Naive thymus-derived CD4-positive, alpha-beta T cell (primary cell): ENCODE results near the gene CRYBG1. TPM values are rescaled to one million over a fixed set of nuclear protein-coding genes. Genes with fewer than 3 reads are reported as not detected.
"Not testable (repeated sequence)": the region's sequence is repeated elsewhere in the genome, so short reads cannot be mapped to it uniquely, and the experiment has no call there.

Experiments
- ATAC-seq: fragments of 150-1000 bp; cut with Tn5 transposase; 2 replicates; pipeline ENCODE4 v1.10.0; 2021; ENCODE audit warnings: mild to moderate bottlenecking, moderate library complexity
- CTCF ChIA-PET: fragments of 350-600 bp; sonication (Branson Sonifier 250); formaldehyde crosslinking; loops from one replicate; lab custom pipeline; 2021; ENCODE audit warnings: antibody characterized with exemption; lab: Charles Lee
- POLR2A ChIA-PET: fragments of 350-600 bp; sonication (Branson Sonifier 250); formaldehyde crosslinking; loops from one replicate; lab custom pipeline; 2021; ENCODE audit warnings: antibody characterized with exemption, inconsistent platforms; lab: Charles Lee
- DNase-seq, 9 donors: peaks; one replicate each; pipeline versions ENCODE4 v3.0.0 to v3.0.0-alpha.2; 2020 to 2022; ENCODE audit warnings: mixed read lengths in 1 of 9
- H3K27ac ChIP-seq: one replicate; pipeline ENCODE4 v1.7.0; 2013; ENCODE audit warnings: mild to moderate bottlenecking, low read depth, low read length, moderate library complexity
- H3K27me3 ChIP-seq, 2 donors: one replicate each; pipeline ENCODE4 v1.7.0; 2013; ENCODE audit warnings: low read length in 2 of 2, mild to moderate bottlenecking in 2 of 2, moderate library complexity in 2 of 2; ENCODE audit not compliant: control insufficient read depth in 2 of 2, insufficient read depth in 2 of 2
- H3K36me3 ChIP-seq, 3 experiments: 1 replicate in 2 of 3; 2 replicates in 1 of 3; pipeline ENCODE4 v1.7.0; 2013; ENCODE audit warnings: low read length in 3 of 3, mild to moderate bottlenecking in 3 of 3, moderate library complexity in 1 of 3; ENCODE audit not compliant: insufficient read depth in 3 of 3, control insufficient read depth in 2 of 3
- H3K4me1 ChIP-seq, 2 donors: one replicate each; pipeline ENCODE4 v1.7.0; 2013; ENCODE audit warnings: low read length in 2 of 2, mild to moderate bottlenecking in 2 of 2, moderate library complexity in 1 of 2; ENCODE audit not compliant: control insufficient read depth in 2 of 2, insufficient read depth in 2 of 2
- H3K4me3 ChIP-seq: 2 replicates; pipeline ENCODE4 v1.7.0; 2013; ENCODE audit warnings: mild to moderate bottlenecking, low read length
- H3K9me3 ChIP-seq, 3 experiments: 1 replicate in 2 of 3; 2 replicates in 1 of 3; pipeline ENCODE4 v1.7.0; 2013; ENCODE audit warnings: low read length in 3 of 3; ENCODE audit not compliant: control insufficient read depth in 2 of 3
- H3K27ac Mint-ChIP-seq, 9 donors: one replicate each; pipeline ENCODE4 v1.8.0; 2020 to 2022; ENCODE audit warnings: mixed read lengths in 9 of 9, mild to moderate bottlenecking in 8 of 9, moderate library complexity in 5 of 9, inconsistent platforms in 2 of 9
- H3K27me3 Mint-ChIP-seq, 5 donors: one replicate each; pipeline ENCODE4 v1.8.0; 2021 to 2022; ENCODE audit warnings: mixed read lengths in 5 of 5, mild to moderate bottlenecking in 1 of 5
- H3K36me3 Mint-ChIP-seq, 5 donors: one replicate each; pipeline ENCODE4 v1.8.0; 2020 to 2022; ENCODE audit warnings: mixed read lengths in 5 of 5, mild to moderate bottlenecking in 3 of 5, inconsistent platforms in 1 of 5
- H3K4me1 Mint-ChIP-seq, 7 donors: one replicate each; pipeline ENCODE4 v1.8.0; 2020 to 2022; ENCODE audit warnings: mixed read lengths in 7 of 7, mild to moderate bottlenecking in 3 of 7, inconsistent platforms in 1 of 7
- H3K4me3 Mint-ChIP-seq, 10 donors: one replicate each; pipeline ENCODE4 v1.8.0; 2020 to 2022; ENCODE audit warnings: mild to moderate bottlenecking in 10 of 10, mixed read lengths in 10 of 10, moderate library complexity in 6 of 10, inconsistent platforms in 2 of 10
- H3K9me3 Mint-ChIP-seq, 11 donors: one replicate each; pipeline ENCODE4 v1.8.0; 2020 to 2022; ENCODE audit warnings: mixed read lengths in 11 of 11, mild to moderate bottlenecking in 4 of 11, inconsistent platforms in 1 of 11, moderate library complexity in 1 of 11
- intact Hi-C, 2 donors: fragments of 100-400 bp; cut with micrococcal nuclease; formaldehyde crosslinking; loops; one replicate each; pipeline ENCODE4 v1.15.1; 2023
- polyA plus RNA-seq, 2 donors: library from polyadenylated mRNA; unstranded; fragments of 300-500 nt; fragmentation: Illumina TruSeq; gene quantifications; one replicate each; pipeline ENCODE4 v1.2.3, GENCODE V29; 2021
- total RNA-seq, 6 experiments: library from RNA in 5 of 6; stranded (reverse) in 5 of 6; gene quantifications; 1 replicate in 5 of 6; 2 replicates in 1 of 6; pipeline ENCODE4 v1.2.3 and lab custom pipeline; 2021 to 2026

The CRYBG1 gene
- total and polyA plus RNA-seq, 7 experiments from 2014 or later = 11.3 to 39.8 (median 30.3) TPM

- no peaks in the 10 kb centered on the region for H3K9me3 Mint-ChIP-seq
- ChIA-PET POLR2A (interaction anchor here (0.6 to 4.0 kb wide), 2 partner anchors 23 to 45 kb away, joined by 3 to 22 read pairs; no protein-coding TSS in a partner anchor), CTCF (interaction anchor here (0.6 to 19.1 kb wide), 6 partner anchors 29 to 1971 kb away, joined by 3 to 325 read pairs (median 4); no protein-coding TSS in a partner anchor)
- no peaks in the 10 kb centered on the region for H3K9me3 ChIP-seq
- H3K27ac Mint-ChIP-seq = peak overlapping the region in 4 of 9 donors; percentile 1 to 56 (median 33)
- DNase-seq (peak in 6 of 9 donors; percentile 25 to 61 (median 49)), ATAC-seq (peak; percentile 64)
- no peaks in the 10 kb centered on the region for H3K27me3 Mint-ChIP-seq
- intact Hi-C loops = loop anchor here (1.0 to 2.0 kb wide), 6 partner anchors 10 to 218 kb away; no protein-coding TSS in a partner anchor
- peaks cover 14 to 46% (median 22%) of the 10 kb centered on the region in 5 donors for H3K36me3 Mint-ChIP-seq
- H3K27ac ChIP-seq = no peak overlapping the region
- peaks cover 0 to 21% (median 6%) of the 10 kb centered on the region in 7 donors for H3K4me1 Mint-ChIP-seq
- no peak overlapping the region for H3K4me3 Mint-ChIP-seq
- H3K4me1 ChIP-seq = no peaks in the 10 kb centered on the region
- H3K4me3 ChIP-seq = no peak overlapping the region
- peaks cover 12 to 56% (median 39%) of the 10 kb centered on the region in 3 experiments for H3K36me3 ChIP-seq
- H3K27me3 ChIP-seq = no peaks in the 10 kb centered on the region
Observed at GRCh38 chr6:106556368-106556960, 195.9 kb downstream of the CRYBG1 start.

GRCh38 chr6:106557837-106558236 is 197.3 kb downstream of the CRYBG1 start:
- Histone ChIP-seq H3K4me1 (no peaks in the 10 kb centered on the region), H3K27me3 (no peaks in the 10 kb centered on the region), H3K36me3 (peaks cover 12 to 61% (median 43%) of the 10 kb centered on the region in 3 experiments), H3K27ac (no peak overlapping the region), H3K4me3 (no peak overlapping the region), H3K9me3 (no peaks in the 10 kb centered on the region)
- intact Hi-C loops = loop anchor here (2.0 kb wide), 2 partner anchors 37 to 219 kb away; no protein-coding TSS in a partner anchor
- peaks cover 9 to 46% (median 16%) of the 10 kb centered on the region in 5 donors for H3K36me3 Mint-ChIP-seq
- no peaks in the 10 kb centered on the region for H3K27me3 Mint-ChIP-seq
- no peak for DNase-seq
- H3K27ac Mint-ChIP-seq = peak overlapping the region in 3 of 9 donors; percentile 27 to 70 (median 68)
- peaks cover 0 to 18% (median 6%) of the 10 kb centered on the region in 7 donors for H3K4me1 Mint-ChIP-seq
- no peak overlapping the region for H3K4me3 Mint-ChIP-seq
- ATAC-seq = no peak
- ChIA-PET POLR2A (interaction anchor here (1.0 to 4.0 kb wide), 2 partner anchors 19 to 46 kb away, joined by 6 to 22 read pairs; no protein-coding TSS in a partner anchor), CTCF (interaction anchor here (1.0 to 19.1 kb wide), 3 partner anchors 10 to 114 kb away, joined by 3 to 325 read pairs (median 74); no protein-coding TSS in a partner anchor)
- no peaks in the 10 kb centered on the region for H3K9me3 Mint-ChIP-seq

- Histone ChIP-seq H3K27me3 (no peaks in the 10 kb centered on the region), H3K27ac (no peak overlapping the region), H3K4me1 (no peaks in the 10 kb centered on the region), H3K9me3 (no peaks in the 10 kb centered on the region), H3K36me3 (peaks cover 12 to 61% (median 40%) of the 10 kb centered on the region in 3 experiments), H3K4me3 (no peak overlapping the region)
- ATAC-seq (no peak), DNase-seq (no peak)
- H3K4me1 Mint-ChIP-seq = peaks cover 0 to 15% (median 6%) of the 10 kb centered on the region in 7 donors
- no peaks in the 10 kb centered on the region for H3K9me3 Mint-ChIP-seq
- H3K36me3 Mint-ChIP-seq = peaks cover 7 to 44% (median 14%) of the 10 kb centered on the region in 5 donors
- intact Hi-C loops = no loop called here
- no peaks in the 10 kb centered on the region for H3K27me3 Mint-ChIP-seq
- H3K27ac Mint-ChIP-seq = peak overlapping the region in 2 of 9 donors; percentile 68 to 70
- CTCF ChIA-PET = interaction anchor here (1.0 to 19.1 kb wide), 3 partner anchors 9 to 115 kb away, joined by 3 to 325 read pairs (median 74); no protein-coding TSS in a partner anchor
- no peak overlapping the region for H3K4me3 Mint-ChIP-seq
- POLR2A ChIA-PET = interaction anchor here (1.0 to 4.0 kb wide), 2 partner anchors 20 to 47 kb away, joined by 6 to 22 read pairs; no protein-coding TSS in a partner anchor
Observed at GRCh38 chr6:106558364-106558763, 197.8 kb downstream of the CRYBG1 start.

- not testable (repeated sequence) for H3K9me3 ChIP-seq, H3K27me3 ChIP-seq, H3K4me3 ChIP-seq, DNase-seq, ATAC-seq, H3K9me3 Mint-ChIP-seq, H3K4me1 ChIP-seq, H3K27ac ChIP-seq, H3K27me3 Mint-ChIP-seq, H3K4me3 Mint-ChIP-seq
- peaks cover 0 to 47% (median 10%) of the 10 kb centered on the region in 5 donors for H3K36me3 Mint-ChIP-seq
- ChIA-PET CTCF (interaction anchor here (0.8 to 19.1 kb wide), 3 partner anchors 48 to 116 kb away, joined by 4 to 325 read pairs (median 74); no protein-coding TSS in a partner anchor), POLR2A (interaction anchor here (0.7 kb wide), 1 partner anchor 304 kb away, joined by 3 read pairs; no protein-coding TSS in a partner anchor)
- H3K36me3 ChIP-seq = peaks cover 8 to 61% (median 40%) of the 10 kb centered on the region in 3 experiments
- H3K4me1 Mint-ChIP-seq = peaks cover 0 to 12% (median 5%) of the 10 kb centered on the region in 7 donors
- intact Hi-C loops = loop anchor here in 1 of 2 donors (10.0 kb wide), 1 partner anchor 195 kb away; the partner anchor contains the start of gene CRYBG1
- H3K27ac Mint-ChIP-seq = peak overlapping the region in 2 of 9 donors; percentile 5 to 79
Observed at GRCh38 chr6:106559659-106560058, 199.1 kb downstream of the CRYBG1 start.

- H3K36me3 ChIP-seq = peaks cover 8 to 56% (median 39%) of the 10 kb centered on the region in 3 experiments
- no peak overlapping the region for H3K4me3 ChIP-seq
- H3K4me3 Mint-ChIP-seq = no peak overlapping the region
- no peaks in the 10 kb centered on the region for H3K9me3 ChIP-seq
- POLR2A ChIA-PET = interaction anchor here (0.7 kb wide), 1 partner anchor 235 kb away, joined by 3 read pairs; the partner anchor contains the start of gene ATG5
- peaks cover 0 to 14% (median 5%) of the 10 kb centered on the region in 7 donors for H3K4me1 Mint-ChIP-seq
- CTCF ChIA-PET = interaction anchor here (0.7 to 19.1 kb wide), 4 partner anchors 11 to 117 kb away, joined by 4 to 325 read pairs (median 6); no protein-coding TSS in a partner anchor
- DNase-seq = no peak
- no peaks in the 10 kb centered on the region for H3K27me3 Mint-ChIP-seq
- H3K4me1 ChIP-seq = no peaks in the 10 kb centered on the region
- H3K27ac ChIP-seq = no peak overlapping the region
- peak overlapping the region in 8 of 9 donors; percentile 11 to 79 (median 56) for H3K27ac Mint-ChIP-seq
- no peak for ATAC-seq
- intact Hi-C loops = loop anchor here in 1 of 2 donors (10.0 kb wide), 1 partner anchor 196 kb away; the partner anchor contains the start of gene CRYBG1
- H3K9me3 Mint-ChIP-seq = no peaks in the 10 kb centered on the region
- no peaks in the 10 kb centered on the region for H3K27me3 ChIP-seq
- peaks cover 0 to 51% (median 11%) of the 10 kb centered on the region in 5 donors for H3K36me3 Mint-ChIP-seq
Observed at GRCh38 chr6:106560996-106561685, 200.6 kb downstream of the CRYBG1 start.
